Endothelial cell of umbilical vein (primary cell): ENCODE measurements around the gene ARFGAP3. TPM values are rescaled to one million over a fixed set of nuclear protein-coding genes. Genes with fewer than 3 reads are reported as not detected.

ENCODE experiments used
- BruUV-seq: library from RNA; stranded (reverse); fragments of 400-500 nt; replicated peaks from 2 replicates; lab custom pipeline; 2021; lab: Mats Ljungman, UMichigan
- CTCF ChIA-PET: fragments of 300-600, 350-600 bp; sonication (Branson Sonifier 250); formaldehyde crosslinking; loops from one replicate; lab custom pipeline; 2021; ENCODE audit warnings: antibody characterized with exemption, inconsistent platforms; lab: Charles Lee
- POLR2A ChIA-PET: fragments of 300-600, 350-600 bp; sonication (Branson Sonifier 250); formaldehyde crosslinking; loops from one replicate; lab custom pipeline; 2021; ENCODE audit warnings: antibody characterized with exemption, inconsistent platforms; lab: Charles Lee
- DNase-seq: peaks from one replicate; pipeline ENCODE4 v3.0.0-alpha.2; 2011; ENCODE audit warnings: low read depth, low spot score
- FAIRE-seq: peaks from 2 replicates; lab custom pipeline; 2011; peaks lifted over from hg19 to GRCh38; lab: Jason Lieb, UNC
- H2AFZ ChIP-seq: 2 replicates; pipeline ENCODE4 v1.6.0; 2012; ENCODE audit warnings: low read depth, low read length, control low read depth, inconsistent platforms
- H3K27ac ChIP-seq: 2 replicates; pipeline ENCODE4 v1.5.1; 2011; ENCODE audit warnings: low read depth, mild to moderate bottlenecking, control low read depth, low read length, moderate library complexity; ENCODE audit not compliant: insufficient read depth
- H3K27me3 ChIP-seq, 2 experiments: 2 replicates each; pipeline versions ENCODE4 v1.6.0 to v1.6.1; 2011; ENCODE audit warnings: low read length in 2 of 2, mixed read lengths in 1 of 2; ENCODE audit not compliant: control insufficient read depth in 2 of 2, insufficient read depth in 2 of 2
- H3K36me3 ChIP-seq, 2 experiments: 2 replicates in 1 of 2; 3 replicates in 1 of 2; pipeline ENCODE4 v1.5.1; 2011; ENCODE audit warnings: low read length in 2 of 2, mild to moderate bottlenecking in 1 of 2, moderate library complexity in 1 of 2; ENCODE audit not compliant: control insufficient read depth in 2 of 2, insufficient read depth in 2 of 2; ENCODE audit errors: extremely low read depth in 1 of 2
- H3K4me1 ChIP-seq: 3 replicates; pipeline ENCODE4 v1.5.1; 2011; ENCODE audit warnings: mild to moderate bottlenecking, low read length; ENCODE audit not compliant: control insufficient read depth, insufficient read depth; ENCODE audit errors: extremely low read depth
- H3K4me2 ChIP-seq: 2 replicates; pipeline ENCODE4 v1.6.1; 2011; ENCODE audit warnings: low read length, control low read depth, mixed read lengths; ENCODE audit not compliant: insufficient read depth
- H3K4me3 ChIP-seq, 3 experiments: fragments of 200-600 bp in 1 of 3; sonication (generic), shearing (Covaris generic) in 1 of 3; replicated peaks in 1 of 3; 2 replicates each; pipeline ENCODE4 v1.5.1; 2011 to 2016; ENCODE audit warnings: control low read depth in 3 of 3, low read length in 3 of 3, mild to moderate bottlenecking in 2 of 3, inconsistent platforms in 1 of 3, low read depth in 1 of 3, moderate library complexity in 1 of 3; ENCODE audit not compliant: insufficient read depth in 1 of 3
- H3K79me2 ChIP-seq: 2 replicates; pipeline ENCODE4 v1.6.0; 2012; ENCODE audit warnings: low read length, inconsistent platforms; ENCODE audit not compliant: control insufficient read depth, insufficient read depth
- H3K9ac ChIP-seq: replicated peaks from 2 replicates; pipeline ENCODE3; 2011; ENCODE audit warnings: low read length, control low read depth; ENCODE audit not compliant: insufficient read depth; ENCODE audit errors: extremely low read depth
- H3K9me1 ChIP-seq: replicated peaks from 3 replicates; pipeline ENCODE4 v1.6.0; 2011; ENCODE audit warnings: mild to moderate bottlenecking, low read length; ENCODE audit not compliant: control insufficient read depth, insufficient read depth; ENCODE audit errors: extremely low read depth
- H3K9me3 ChIP-seq: replicated peaks from 2 replicates; pipeline ENCODE4 v1.5.1; 2012; ENCODE audit warnings: low read length, inconsistent platforms; ENCODE audit not compliant: control insufficient read depth, insufficient read depth
- H4K20me1 ChIP-seq: replicated peaks from 2 replicates; pipeline ENCODE3; 2011; ENCODE audit warnings: mild to moderate bottlenecking, low read length; ENCODE audit not compliant: control insufficient read depth, insufficient read depth; ENCODE audit errors: extremely low read depth
- EZH2 ChIP-seq: IDR thresholded peaks from 2 replicates; pipeline ENCODE4 v1.6.1; 2012; ENCODE audit warnings: borderline replicate concordance, low read depth, mild to moderate bottlenecking, moderate library complexity, low read length, inconsistent platforms; ENCODE audit not compliant: severe bottlenecking
- FOS ChIP-seq: IDR thresholded peaks from 2 replicates; pipeline ENCODE4 v1.6.1; 2011; ENCODE audit warnings: mild to moderate bottlenecking, low read length, moderate library complexity, borderline replicate concordance; ENCODE audit not compliant: insufficient read depth
- GATA2 ChIP-seq: IDR thresholded peaks from 2 replicates; pipeline ENCODE4 v1.7.0; 2011; ENCODE audit warnings: low read depth, mild to moderate bottlenecking, moderate library complexity, mixed read lengths, low read length; ENCODE audit not compliant: insufficient read length, insufficient read depth
- JUN ChIP-seq: IDR thresholded peaks from 2 replicates; pipeline ENCODE4 v1.6.1; 2011; ENCODE audit warnings: borderline replicate concordance, low read depth; ENCODE audit not compliant: insufficient read length, insufficient read depth
- MYC ChIP-seq: IDR thresholded peaks from one replicate; pipeline ENCODE4 v1.6.1; 2011; ENCODE audit warnings: mild to moderate bottlenecking, low read depth, low read length
- POLR2A ChIP-seq: IDR thresholded peaks from 2 replicates; pipeline ENCODE4 v1.6.1; 2012; ENCODE audit warnings: low read depth, mild to moderate bottlenecking, control low read depth, low read length
- POLR2AphosphoS5 ChIP-seq: IDR thresholded peaks from 2 replicates; pipeline ENCODE4 v1.6.1; 2012; ENCODE audit warnings: low read depth, mild to moderate bottlenecking, control low read depth, low read length, moderate library complexity; ENCODE audit not compliant: insufficient read depth
- dilution Hi-C: fragments of 300-500 bp; cut with MboI; formaldehyde crosslinking; loops from one replicate; pipeline ENCODE4 v1.15.0; 2019; ENCODE audit warnings: low sequenced_read_pairs; ENCODE audit not compliant: extremely low pct_ligation_motif_present
- intact Hi-C: fragments of 100-400 bp; cut with micrococcal nuclease; formaldehyde crosslinking; loops from one replicate; pipeline ENCODE4 v1.10.0; 2022
- polyA plus RNA-seq, 4 experiments: library from polyadenylated mRNA; depleted of rRNA in 3 of 4; stranded (reverse) in 3 of 4; unstranded in 1 of 4; fragments of >200 nt; gene quantifications; 2 replicates each; pipeline versions ENCODE4 v1.2.1 to v1.2.3, GENCODE V29; 2011 to 2012; ENCODE audit warnings: missing spikeins in 1 of 4
- total RNA-seq: library from RNA; stranded (reverse); gene quantifications from 2 replicates; pipeline ENCODE4 v1.2.3, GENCODE V29; 2021
- TF ChIP-seq, protein P1 (sequence below): IDR thresholded peaks from 2 replicates; pipeline ENCODE4 v1.6.1; 2011; ENCODE audit not compliant: insufficient read depth, insufficient read length
- TF ChIP-seq, protein P2 (sequence below), 2 donors: IDR thresholded peaks; 1 replicate in 1 of 2; 2 replicates in 1 of 2; pipeline ENCODE4 v1.5.1; 2011; ENCODE audit warnings: low read length in 2 of 2, mild to moderate bottlenecking in 2 of 2, moderate library complexity in 2 of 2, control low read depth in 1 of 2, inconsistent platforms in 1 of 2, low read depth in 1 of 2; ENCODE audit not compliant: insufficient read depth in 1 of 2; ENCODE audit errors: extremely low read depth in 1 of 2

The ARFGAP3 gene
- total and polyA plus RNA-seq, 2 donors (not counting 3 experiments of a cell fraction or from before 2014, with no cell fraction given) = 29.1 to 33.4 TPM

DNA sequence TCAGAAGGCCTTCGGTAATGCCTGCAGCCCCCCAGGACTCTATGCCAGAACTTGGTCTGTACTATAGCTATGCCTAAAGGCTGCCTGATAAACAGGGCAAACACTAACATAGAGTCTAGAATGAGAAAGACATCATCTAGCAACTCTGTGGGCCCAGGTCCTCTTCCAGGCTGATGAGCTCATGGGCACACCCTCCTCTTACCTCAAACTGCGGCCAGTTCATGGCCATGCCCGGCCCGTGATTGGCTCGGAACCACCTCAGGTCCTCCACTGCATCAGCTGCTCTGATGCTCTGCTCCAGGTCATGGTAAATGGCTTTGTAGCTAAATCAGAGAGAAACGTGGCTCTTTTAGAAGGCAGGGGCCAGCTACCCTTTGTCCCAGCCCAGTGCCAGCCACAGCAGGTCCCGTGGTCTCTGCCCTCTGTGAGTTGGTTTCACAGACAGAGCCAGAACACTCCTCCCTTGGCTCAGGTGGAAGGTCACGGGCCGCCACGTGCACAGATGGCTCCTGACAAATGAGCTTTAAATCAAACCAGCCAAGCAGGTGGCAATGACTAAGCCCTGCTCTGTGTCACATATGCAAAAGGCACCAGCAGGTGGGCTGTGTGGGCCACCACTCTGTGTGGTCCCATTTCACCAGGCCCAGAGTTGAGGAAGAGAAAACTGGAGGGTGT, 25.0 kb upstream of the ARFGAP3 start:
- CTCF ChIA-PET = interaction anchor here (0.9 to 1.6 kb wide), 3 partner anchors 8 to 152 kb away, joined by 3 to 8 read pairs (median 3); no protein-coding TSS in a partner anchor
- intact Hi-C loops = no loop called here
- TF ChIP-seq, protein P1, sequence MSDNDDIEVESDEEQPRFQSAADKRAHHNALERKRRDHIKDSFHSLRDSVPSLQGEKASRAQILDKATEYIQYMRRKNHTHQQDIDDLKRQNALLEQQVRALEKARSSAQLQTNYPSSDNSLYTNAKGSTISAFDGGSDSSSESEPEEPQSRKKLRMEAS = no peak
- TF ChIP-seq MYC = no peak
- no peak for TF ChIP-seq POLR2AphosphoS5
- TF ChIP-seq FOS = no peak
- TF ChIP-seq, protein P2, sequence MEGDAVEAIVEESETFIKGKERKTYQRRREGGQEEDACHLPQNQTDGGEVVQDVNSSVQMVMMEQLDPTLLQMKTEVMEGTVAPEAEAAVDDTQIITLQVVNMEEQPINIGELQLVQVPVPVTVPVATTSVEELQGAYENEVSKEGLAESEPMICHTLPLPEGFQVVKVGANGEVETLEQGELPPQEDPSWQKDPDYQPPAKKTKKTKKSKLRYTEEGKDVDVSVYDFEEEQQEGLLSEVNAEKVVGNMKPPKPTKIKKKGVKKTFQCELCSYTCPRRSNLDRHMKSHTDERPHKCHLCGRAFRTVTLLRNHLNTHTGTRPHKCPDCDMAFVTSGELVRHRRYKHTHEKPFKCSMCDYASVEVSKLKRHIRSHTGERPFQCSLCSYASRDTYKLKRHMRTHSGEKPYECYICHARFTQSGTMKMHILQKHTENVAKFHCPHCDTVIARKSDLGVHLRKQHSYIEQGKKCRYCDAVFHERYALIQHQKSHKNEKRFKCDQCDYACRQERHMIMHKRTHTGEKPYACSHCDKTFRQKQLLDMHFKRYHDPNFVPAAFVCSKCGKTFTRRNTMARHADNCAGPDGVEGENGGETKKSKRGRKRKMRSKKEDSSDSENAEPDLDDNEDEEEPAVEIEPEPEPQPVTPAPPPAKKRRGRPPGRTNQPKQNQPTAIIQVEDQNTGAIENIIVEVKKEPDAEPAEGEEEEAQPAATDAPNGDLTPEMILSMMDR (IDR thresholded peaks at IDR 0.05; ENCODE audit: extremely low read depth in 1 of 2, insufficient read depth in 1 of 2, low read depth in 1 of 2, low read length in 2 of 2) = no peak
- no peak for TF ChIP-seq EZH2
- no peak for TF ChIP-seq POLR2A
- TF ChIP-seq JUN = no peak
- no peak for TF ChIP-seq GATA2

More for the DNA sequence above, 25.0 kb upstream of the ARFGAP3 start:
- H3K4me1 ChIP-seq = no peaks in the 10 kb centered on the region
- POLR2A ChIA-PET = no interaction called here
- H3K27me3 ChIP-seq = no peaks in the 10 kb centered on the region
- H4K20me1 ChIP-seq = no peaks in the 10 kb centered on the region
- H3K27ac ChIP-seq = no peak overlapping the region
- DNase-seq = no peak
- H2AFZ ChIP-seq = no peak overlapping the region
- H3K79me2 ChIP-seq = no peaks in the 10 kb centered on the region
- H3K9me1 ChIP-seq = no peaks in the 10 kb centered on the region
- FAIRE-seq = no peak
- no peak overlapping the region for H3K4me2 ChIP-seq
- no peaks in the 10 kb centered on the region for H3K9me3 ChIP-seq
- no TSS peak for BruUV-seq
- dilution Hi-C loops = no loop called here
- peaks cover 0 to 27% of the 10 kb centered on the region in 2 experiments for H3K36me3 ChIP-seq
- no peak overlapping the region for H3K9ac ChIP-seq
- no peak overlapping the region for H3K4me3 ChIP-seq
